H9 (cell line): ENCODE measurements around the gene TRIM32. TPM values are rescaled to one million over a fixed set of nuclear protein-coding genes. Genes with fewer than 3 reads are reported as not detected.

Source experiments
- DNase-seq: peaks from one replicate; pipeline ENCODE4 v3.0.0-alpha.2; 2017
- H2AFZ ChIP-seq: one replicate; pipeline ENCODE4 v1.6.1; 2013; ENCODE audit warnings: mild to moderate bottlenecking, low read length, control low read depth, moderate library complexity
- H2AK5ac ChIP-seq: 2 replicates; pipeline ENCODE4 v1.6.1; 2013; ENCODE audit warnings: low read length, control low read depth, mixed read lengths; ENCODE audit not compliant: insufficient read length
- H2BK120ac ChIP-seq: one replicate; pipeline ENCODE4 v1.6.1; 2013; ENCODE audit warnings: low read depth, mild to moderate bottlenecking, low read length, control low read depth, inconsistent platforms; ENCODE audit not compliant: poor library complexity, severe bottlenecking
- H2BK12ac ChIP-seq: 2 replicates; pipeline ENCODE4 v1.6.1; 2013; ENCODE audit warnings: low read length, control low read depth, mixed read lengths, low read depth; ENCODE audit not compliant: insufficient read length
- H2BK15ac ChIP-seq: 2 replicates; pipeline ENCODE4 v1.6.1; 2013; ENCODE audit warnings: low read depth, low read length, control low read depth
- H2BK20ac ChIP-seq: one replicate; pipeline ENCODE4 v1.6.1; 2013; ENCODE audit warnings: low read depth, mild to moderate bottlenecking, low read length, control low read depth, inconsistent platforms; ENCODE audit not compliant: poor library complexity, severe bottlenecking
- H2BK5ac ChIP-seq: 2 replicates; pipeline ENCODE4 v1.6.1; 2013; ENCODE audit warnings: low read length, control low read depth, mixed read lengths; ENCODE audit not compliant: insufficient read length
- H3K14ac ChIP-seq: 2 replicates; pipeline ENCODE4 v1.6.1; 2013; ENCODE audit warnings: low read length, control low read depth; ENCODE audit not compliant: insufficient read depth
- H3K18ac ChIP-seq: 2 replicates; pipeline ENCODE4 v1.6.1; 2013; ENCODE audit warnings: low read depth, mild to moderate bottlenecking, mixed read lengths, low read length, control low read depth; ENCODE audit not compliant: insufficient read length
- H3K23ac ChIP-seq: 2 replicates; pipeline ENCODE4 v1.6.1; 2013; ENCODE audit warnings: low read length, control low read depth, mixed read lengths, low read depth; ENCODE audit not compliant: insufficient read length
- H3K23me2 ChIP-seq: 2 replicates; pipeline ENCODE4 v1.6.1; 2013; ENCODE audit warnings: low read depth, mild to moderate bottlenecking, mixed read lengths, low read length, control low read depth; ENCODE audit not compliant: insufficient read length, poor library complexity, severe bottlenecking
- H3K27ac ChIP-seq: 2 replicates; pipeline ENCODE4 v1.5.1; 2013; ENCODE audit warnings: low read length, control low read depth, mixed read lengths, low read depth; ENCODE audit not compliant: insufficient read length
- H3K27me3 ChIP-seq: 2 replicates; pipeline ENCODE4 v1.6.1; 2013; ENCODE audit warnings: low read length, control low read depth, inconsistent platforms; ENCODE audit not compliant: insufficient read depth
- H3K4ac ChIP-seq: 2 replicates; pipeline ENCODE4 v1.6.1; 2013; ENCODE audit warnings: low read depth, mild to moderate bottlenecking, control low read depth, inconsistent platforms, low read length, moderate library complexity
- H3K4me1 ChIP-seq: 2 replicates; pipeline ENCODE4 v1.6.1; 2013; ENCODE audit warnings: low read length, control low read depth, inconsistent platforms; ENCODE audit not compliant: insufficient read depth
- H3K4me2 ChIP-seq: 2 replicates; pipeline ENCODE4 v1.6.1; 2013; ENCODE audit warnings: low read length, control low read depth, mixed read lengths; ENCODE audit not compliant: insufficient read length, insufficient read depth
- H3K56ac ChIP-seq: 2 replicates; pipeline ENCODE4 v1.6.1; 2013; ENCODE audit warnings: low read depth, mild to moderate bottlenecking, mixed read lengths, low read length, control low read depth; ENCODE audit not compliant: insufficient read length
- H3K79me1 ChIP-seq: 2 replicates; pipeline ENCODE4 v1.6.1; 2013; ENCODE audit warnings: low read depth, mild to moderate bottlenecking, moderate library complexity, low read length, control low read depth, inconsistent platforms; ENCODE audit not compliant: insufficient read depth, poor library complexity, severe bottlenecking
- H3K79me2 ChIP-seq: 2 replicates; pipeline ENCODE4 v1.6.1; 2013; ENCODE audit warnings: low read length, control low read depth, inconsistent platforms; ENCODE audit not compliant: insufficient read depth
- H3K9ac ChIP-seq: 2 replicates; pipeline ENCODE4 v1.6.1; 2013; ENCODE audit warnings: low read length, control low read depth, mixed read lengths; ENCODE audit not compliant: insufficient read length; ENCODE audit errors: extremely low read depth
- H3K9me3 ChIP-seq: one replicate; pipeline ENCODE4 v1.6.1; 2013; ENCODE audit warnings: low read depth, low read length, inconsistent platforms; ENCODE audit not compliant: control insufficient read depth
- H3T11ph ChIP-seq: one replicate; pipeline ENCODE4 v1.6.1; 2013; ENCODE audit warnings: mild to moderate bottlenecking, low read length, control low read depth, inconsistent platforms
- H4K20me1 ChIP-seq: one replicate; pipeline ENCODE4 v1.6.1; 2013; ENCODE audit not compliant: control insufficient read depth, insufficient read length, insufficient read depth
- H4K5ac ChIP-seq: 2 replicates; pipeline ENCODE4 v1.6.1; 2013; ENCODE audit warnings: low read depth, mild to moderate bottlenecking, mixed read lengths, low read length, control low read depth; ENCODE audit not compliant: insufficient read length
- H4K8ac ChIP-seq: replicated peaks from 2 replicates; pipeline ENCODE4 v1.6.1; 2013; ENCODE audit warnings: low read length, control low read depth, mixed read lengths, low read depth; ENCODE audit not compliant: insufficient read length
- H4K91ac ChIP-seq: 2 replicates; pipeline ENCODE4 v1.6.1; 2013; ENCODE audit warnings: low read depth, mild to moderate bottlenecking, moderate library complexity, mixed read lengths, low read length, control low read depth; ENCODE audit not compliant: insufficient read length
- H3K27ac Mint-ChIP-seq, 3 experiments: 2 replicates in 2 of 3; 3 replicates in 1 of 3; pipeline ENCODE4 v1.8.0; 2020 to 2021; ENCODE audit warnings: mixed read lengths in 3 of 3, mild to moderate bottlenecking in 1 of 3, moderate library complexity in 1 of 3
- H3K27me3 Mint-ChIP-seq: 2 replicates; pipeline ENCODE4 v1.8.0; 2021; ENCODE audit warnings: low read depth, mild to moderate bottlenecking, moderate library complexity, mixed read lengths
- H3K36me3 Mint-ChIP-seq, 3 experiments: 2 replicates in 2 of 3; 3 replicates in 1 of 3; pipeline ENCODE4 v1.8.0; 2020 to 2021; ENCODE audit warnings: low read depth in 3 of 3, mixed read lengths in 3 of 3; ENCODE audit not compliant: insufficient read depth in 1 of 3
- H3K4me1 Mint-ChIP-seq, 2 experiments: 2 replicates each; pipeline ENCODE4 v1.8.0; 2020; ENCODE audit warnings: mixed read lengths in 2 of 2
- H3K4me3 Mint-ChIP-seq, 2 experiments: 2 replicates in 1 of 2; 3 replicates in 1 of 2; pipeline ENCODE4 v1.8.0; 2020 to 2021; ENCODE audit warnings: mild to moderate bottlenecking in 2 of 2, mixed read lengths in 2 of 2, moderate library complexity in 1 of 2
- H3K9me3 Mint-ChIP-seq, 2 experiments: 2 replicates in 1 of 2; 3 replicates in 1 of 2; pipeline ENCODE4 v1.8.0; 2020; ENCODE audit warnings: mild to moderate bottlenecking in 2 of 2, mixed read lengths in 2 of 2, moderate library complexity in 1 of 2
- CTCF ChIP-seq: fragments of 200-600 bp; sonication (generic); conservative IDR thresholded peaks from 3 replicates; pipeline ENCODE4 v1.8.0; 2021; ENCODE audit warnings: antibody characterized with exemption, mild to moderate bottlenecking
- WGBS: extraction: QIAGEN DNeasy Blood & Tissue Kit; methylation state at CpG from one replicate; pipeline ENCODE4 v1.1.7; 2013; ENCODE audit warnings: missing lambda C conversion rate, low lambda C conversion rate, mixed read lengths; ENCODE audit not compliant: insufficient read length; ENCODE audit errors: extremely low coverage; 5-methylcytosine and 5-hydroxymethylcytosine counted together
- total RNA-seq: library from RNA; stranded (reverse); gene quantifications from 2 replicates; pipeline ENCODE4 v1.2.1, GENCODE V29; 2021

TRIM32 gene
- total RNA-seq, 1 experiment from 2014 or later, result 12.9 TPM

- no peak overlapping the region for H4K8ac ChIP-seq
- no peaks in the 10 kb centered on the region for H3K4me1 Mint-ChIP-seq
- no peaks in the 10 kb centered on the region for H3K23me2 ChIP-seq
- peaks cover 12 to 26% (median 26%) of the 10 kb centered on the region in 3 experiments; a peak in 6 of 7 replicates for H3K36me3 Mint-ChIP-seq
- no peaks in the 10 kb centered on the region for H3K79me1 ChIP-seq
- no peak overlapping the region for H3K9ac ChIP-seq
- no peak overlapping the region for H2AK5ac ChIP-seq
- no peaks in the 10 kb centered on the region for H3K27me3 Mint-ChIP-seq
- DNase-seq, result no peak
- no peak for TF ChIP-seq CTCF
- H3K79me2 ChIP-seq, result no peaks in the 10 kb centered on the region
- no peaks in the 10 kb centered on the region for H3K27me3 ChIP-seq
- H2BK120ac ChIP-seq, result no peak overlapping the region
- H3K4me2 ChIP-seq, result no peak overlapping the region
- no peak overlapping the region for H2BK5ac ChIP-seq
- H4K91ac ChIP-seq, result no peak overlapping the region
- H2BK20ac ChIP-seq, result no peak overlapping the region
- H4K5ac ChIP-seq, result no peak overlapping the region
- no CpG with 5 or more reads among the region's 4 CpGs for WGBS
- H3K56ac ChIP-seq, result no peak overlapping the region
- H3T11ph ChIP-seq, result no peak overlapping the region
- H2BK15ac ChIP-seq, result no peak overlapping the region
- no peaks in the 10 kb centered on the region for H4K20me1 ChIP-seq
- H2AFZ ChIP-seq, result no peak overlapping the region
- no peak overlapping the region for H3K14ac ChIP-seq
- 0 out of 2 replicates have a peak, but pooled peaks cover 3% of the 10 kb centered on the region for H3K4me1 ChIP-seq
- no peak overlapping the region for H3K27ac Mint-ChIP-seq
- H3K23ac ChIP-seq, result no peak overlapping the region
- no peak overlapping the region for H3K27ac ChIP-seq
- H3K18ac ChIP-seq, result no peak overlapping the region
- H3K4ac ChIP-seq, result no peak overlapping the region
- H2BK12ac ChIP-seq, result no peak overlapping the region
- no peaks in the 10 kb centered on the region for H3K9me3 Mint-ChIP-seq
- no peak overlapping the region for H3K4me3 Mint-ChIP-seq
- H3K9me3 ChIP-seq, result no peaks in the 10 kb centered on the region
These were observed 7.7 kb downstream of the TRIM32 start for GRCh38 chr9:116694785-116695291.
